GM13977 (cell line): ENCODE results near the gene MFAP3.
"Not testable (repeated sequence)": the region's sequence is repeated elsewhere in the genome, so short reads cannot be mapped to it uniquely, and the experiment has no call there.

Source experiments
- DNase-seq: peaks from one replicate; pipeline ENCODE4 v3.0.0; 2012; ENCODE audit warnings: low spot score
- CTCF ChIP-seq: IDR thresholded peaks from 2 replicates; pipeline ENCODE4 v1.5.1; 2012; ENCODE audit warnings: mild to moderate bottlenecking, control low read depth; ENCODE audit not compliant: insufficient read depth; ENCODE audit errors: extremely low read depth, missing control alignments
- in situ Hi-C: fragments of 300-500 bp; cut with MboI; formaldehyde crosslinking; loops from one replicate; pipeline ENCODE4 v1.12.0; 2022; ENCODE audit warnings: low sequenced_read_pairs, low pct_unique_long_range_greater_than_20kb, mixed read lengths, inconsistent platforms; ENCODE audit not compliant: unreplicated experiment

Gene MFAP3

GRCh38 chr5:154059039-154059430 is 20.3 kb downstream of the MFAP3 start:
- TF ChIP-seq CTCF, result no peak
- in situ Hi-C loops, result no loop called here
- DNase-seq, result no peak

- in situ Hi-C loops, result no loop called here
- no peak for DNase-seq
- TF ChIP-seq CTCF, result no peak
Observed at GRCh38 chr5:154059583-154059982, 20.8 kb downstream of the MFAP3 start.

- TF ChIP-seq CTCF, result no peak
- DNase-seq, result no peak
- in situ Hi-C loops, result loop anchor here (10.0 kb wide), 1 partner anchor 354 kb away; no protein-coding TSS in a partner anchor
Observed at GRCh38 chr5:154060606-154061005, 21.8 kb downstream of the MFAP3 start.

DNA sequence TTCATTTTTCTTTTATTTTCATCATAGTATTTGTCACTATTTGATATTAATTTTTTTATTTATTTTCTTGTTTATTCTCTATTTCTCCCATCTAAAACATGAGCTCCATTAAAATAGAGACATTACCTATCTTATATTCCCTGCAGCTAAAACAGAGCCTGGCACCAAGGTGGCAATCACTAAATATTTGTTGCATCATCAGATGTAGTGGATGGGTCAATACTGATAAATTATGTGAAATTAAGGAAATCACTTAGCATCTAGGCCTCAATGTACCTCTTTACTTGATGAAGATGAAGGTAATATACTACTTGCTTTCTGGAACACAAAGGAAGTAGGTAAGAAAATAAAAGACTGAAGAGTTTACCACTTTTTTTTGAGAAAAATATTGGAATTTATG is 24.6 kb downstream of the MFAP3 start:
- in situ Hi-C loops, result loop anchor here (10.0 kb wide), 1 partner anchor 351 kb away; no protein-coding TSS in a partner anchor
- no peak for DNase-seq
- TF ChIP-seq CTCF, result no peak

- in situ Hi-C loops, result loop anchor here (10.0 kb wide), 1 partner anchor 349 kb away; no protein-coding TSS in a partner anchor
- TF ChIP-seq CTCF, result no peak
- DNase-seq, result no peak
Observed at GRCh38 chr5:154065971-154066370, 27.2 kb downstream of the MFAP3 start.

- in situ Hi-C loops, result loop anchor here (10.0 kb wide), 1 partner anchor 345 kb away; no protein-coding TSS in a partner anchor
- not testable (repeated sequence) for DNase-seq
Observed at GRCh38 chr5:154069854-154070253, 31.1 kb downstream of the MFAP3 start.

DNA sequence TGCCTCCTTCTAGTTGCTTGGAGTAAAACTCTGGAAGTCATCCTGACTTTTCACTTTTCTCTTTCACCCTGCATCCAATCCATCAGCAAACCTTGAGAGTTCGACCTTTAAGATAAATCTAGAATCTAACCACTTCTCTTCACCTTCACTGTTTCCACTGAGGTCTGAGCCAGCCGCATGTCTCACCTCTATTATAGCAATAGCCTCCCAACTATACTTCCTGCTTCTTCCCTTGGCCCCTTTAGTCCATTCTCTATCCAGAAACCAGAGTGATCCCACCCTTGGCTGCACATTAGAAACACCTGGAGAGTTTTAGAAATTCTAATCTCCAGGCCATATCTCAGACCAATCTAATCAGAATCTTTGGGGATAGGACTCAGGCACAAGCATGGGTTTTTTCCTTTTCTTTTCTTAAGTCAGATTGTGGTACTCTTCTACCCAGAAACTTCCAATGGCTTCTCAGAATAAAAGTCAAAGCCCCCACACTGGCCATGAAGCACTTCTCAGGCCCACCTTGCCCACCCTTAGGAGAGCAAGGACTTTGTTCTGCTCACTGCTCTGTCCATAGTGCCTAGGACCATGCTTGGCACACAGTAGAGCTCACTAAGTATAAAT is 33.1 kb downstream of the MFAP3 start:
- TF ChIP-seq CTCF, result no peak
- no peak for DNase-seq
- in situ Hi-C loops, result no loop called here
